HCT116 (cell line): ENCODE data around the gene BFSP2. TPM values are rescaled to one million over a fixed set of nuclear protein-coding genes. Genes with fewer than 3 reads are reported as not detected.
"Not testable (repeated sequence)": the region's sequence is repeated elsewhere in the genome, so short reads cannot be mapped to it uniquely, and the experiment has no call there.

Experiments used
- ATAC-seq: fragments of 200-7000 bp; cut with Tn5 transposase; 2 replicates; pipeline ENCODE4 v1.9.1; 2020; ENCODE audit warnings: mild to moderate bottlenecking, moderate library complexity
- BruUV-seq: library from RNA; stranded (reverse); fragments of 400-500 nt; replicated peaks from 2 replicates; lab custom pipeline; 2021; lab: Mats Ljungman, UMichigan
- CTCF ChIA-PET: fragments of 300-600 bp; sonication (Branson Sonifier 250); formaldehyde crosslinking; loops from one replicate; lab custom pipeline; 2021; ENCODE audit warnings: antibody characterized with exemption; lab: Charles Lee
- POLR2A ChIA-PET: fragments of 300-600, 350-600 bp; sonication (Branson Sonifier 250); formaldehyde crosslinking; loops from one replicate; lab custom pipeline; 2021; ENCODE audit warnings: antibody characterized with exemption; lab: Charles Lee
- RAD21 ChIA-PET, 2 experiments: fragments of 300-600 bp; sonication (Branson Sonifier 250); formaldehyde crosslinking; loops; one replicate each; lab custom pipeline; 2023; ENCODE audit warnings: low total read pairs in 2 of 2; ENCODE audit not compliant: uncharacterized antibody in 2 of 2, unreplicated experiment in 2 of 2, low non-redundant PET in 1 of 2; lab: Charles Lee
- DNase-seq: peaks from one replicate; pipeline ENCODE4 v3.0.0-alpha.2; 2010; ENCODE audit warnings: low read depth, low spot score
- H2AFZ ChIP-seq: fragments of 200-600 bp; shearing (Covaris generic), sonication (generic); 2 replicates; pipeline ENCODE4 v1.6.1; 2017; ENCODE audit warnings: low read depth, mixed run types, mixed read lengths, antibody characterized with exemption, low read length; ENCODE audit not compliant: poor library complexity, severe bottlenecking
- H3K27ac ChIP-seq: 2 replicates; pipeline ENCODE4 v1.5.1; 2012; ENCODE audit warnings: low read depth, low read length
- H3K27me3 ChIP-seq: fragments of 200-600 bp; sonication (generic); 2 replicates; pipeline ENCODE4 v1.6.1; 2016; ENCODE audit warnings: mixed run types, low read length, mixed read lengths; ENCODE audit not compliant: insufficient read depth
- H3K36me3 ChIP-seq, 2 experiments: fragments of 200-500 bp in 1 of 2; fragments of 200-600 bp in 1 of 2; sonication (Bioruptor generic) in 1 of 2; sonication (generic) in 1 of 2; 2 replicates each; pipeline versions ENCODE4 v1.5.1 to v1.6.1; 2014 to 2016; ENCODE audit warnings: low read length in 2 of 2, inconsistent platforms in 1 of 2, mixed read lengths in 1 of 2, mixed run types in 1 of 2; ENCODE audit not compliant: insufficient read depth in 2 of 2, control insufficient read depth in 1 of 2
- H3K4me1 ChIP-seq, 2 experiments: fragments of 200-600 bp in 1 of 2; sonication (generic) in 1 of 2; 2 replicates each; pipeline versions ENCODE4 v1.5.1 to v1.6.1; 2012 to 2017; ENCODE audit warnings: low read length in 2 of 2, inconsistent platforms in 1 of 2, mild to moderate bottlenecking in 1 of 2, mixed read lengths in 1 of 2, mixed run types in 1 of 2, moderate library complexity in 1 of 2; ENCODE audit not compliant: insufficient read depth in 2 of 2, control insufficient read depth in 1 of 2
- H3K4me2 ChIP-seq: fragments of 200-600 bp; sonication (generic); 2 replicates; pipeline ENCODE4 v1.6.1; 2017; ENCODE audit warnings: mixed run types, low read length, mixed read lengths
- H3K4me3 ChIP-seq, 2 experiments: fragments of 200-600 bp in 1 of 2; sonication (generic) in 1 of 2; replicated peaks in 1 of 2; 2 replicates each; pipeline ENCODE4 v1.5.1; 2011 to 2016; ENCODE audit warnings: low read length in 2 of 2, control low read depth in 1 of 2, low read depth in 1 of 2, mild to moderate bottlenecking in 1 of 2, mixed read lengths in 1 of 2, mixed run types in 1 of 2
- H3K79me2 ChIP-seq: fragments of 200-600 bp; sonication (generic); 2 replicates; pipeline ENCODE4 v1.6.1; 2017; ENCODE audit warnings: mild to moderate bottlenecking, mixed run types, low read length, moderate library complexity, mixed read lengths; ENCODE audit not compliant: insufficient read depth
- H3K9ac ChIP-seq: fragments of 200-600 bp; sonication (generic); 2 replicates; pipeline ENCODE4 v1.6.1; 2016; ENCODE audit warnings: low read length, mixed read lengths
- H3K9me2 ChIP-seq: fragments of 200-600 bp; sonication (generic), shearing (Covaris generic); 2 replicates; pipeline ENCODE4 v1.6.1; 2017; ENCODE audit warnings: mixed run types, mild to moderate bottlenecking, moderate library complexity; ENCODE audit not compliant: insufficient read depth
- H3K9me3 ChIP-seq, 2 experiments: fragments of 200-500 bp in 1 of 2; fragments of 200-600 bp in 1 of 2; sonication (Bioruptor generic) in 1 of 2; sonication (generic) in 1 of 2; 2 replicates each; pipeline ENCODE4 v1.6.1; 2014 to 2017; ENCODE audit warnings: low read length in 2 of 2, mixed read lengths in 2 of 2, inconsistent platforms in 1 of 2, low read depth in 1 of 2, mild to moderate bottlenecking in 1 of 2, mixed run types in 1 of 2, moderate library complexity in 1 of 2; ENCODE audit not compliant: control insufficient read depth in 1 of 2, insufficient read depth in 1 of 2
- H4K20me1 ChIP-seq: fragments of 200-600 bp; sonication (generic), shearing (Covaris generic); 2 replicates; pipeline ENCODE4 v1.6.1; 2017; ENCODE audit warnings: mixed run types, mild to moderate bottlenecking, moderate library complexity; ENCODE audit not compliant: insufficient read depth
- CBX3 ChIP-seq: IDR thresholded peaks from 2 replicates; pipeline ENCODE4 v1.6.1; 2012; ENCODE audit warnings: low read depth
- CEBPB ChIP-seq: IDR thresholded peaks from 2 replicates; pipeline ENCODE4 v1.6.1; 2012; ENCODE audit warnings: low read depth
- CTCF ChIP-seq, 3 experiments: fragments of 200-600 bp in 1 of 3; sonication (generic) in 1 of 3; IDR thresholded peaks in 2 of 3; conservative IDR thresholded peaks in 1 of 3; 2 replicates each; pipeline ENCODE4 v1.5.1; 2012 to 2017; ENCODE audit warnings: low read depth in 2 of 3, low read length in 2 of 3, antibody characterized with exemption in 1 of 3, borderline replicate concordance in 1 of 3, control low read depth in 1 of 3, mild to moderate bottlenecking in 1 of 3, mixed read lengths in 1 of 3, mixed run types in 1 of 3, moderate library complexity in 1 of 3; ENCODE audit not compliant: insufficient read depth in 1 of 3
- EGR1 ChIP-seq: IDR thresholded peaks from 2 replicates; pipeline ENCODE4 v1.6.1; 2012; ENCODE audit warnings: low read depth
- ELF1 ChIP-seq: IDR thresholded peaks from 2 replicates; pipeline ENCODE4 v1.6.1; 2012; ENCODE audit warnings: low read depth, borderline replicate concordance
- FOSL1 ChIP-seq: IDR thresholded peaks from 2 replicates; pipeline ENCODE4 v1.6.1; 2012; ENCODE audit warnings: low read depth
- POLR2AphosphoS5 ChIP-seq: IDR thresholded peaks from 2 replicates; pipeline ENCODE4 v1.6.1; 2011; ENCODE audit warnings: mild to moderate bottlenecking, low read depth, low read length, moderate library complexity
- REST ChIP-seq: IDR thresholded peaks from 2 replicates; pipeline ENCODE4 v1.6.1; 2012; ENCODE audit warnings: low read depth
- SIN3A ChIP-seq: IDR thresholded peaks from 2 replicates; pipeline ENCODE4 v1.6.1; 2012; ENCODE audit warnings: low read depth
- SP1 ChIP-seq: IDR thresholded peaks from 2 replicates; pipeline ENCODE4 v1.6.1; 2012; ENCODE audit warnings: low read depth
- SRF ChIP-seq: IDR thresholded peaks from 2 replicates; pipeline ENCODE4 v1.6.1; 2012; ENCODE audit warnings: low read depth
- ZNF274 ChIP-seq: fragments of 200-500 bp; sonication (Bioruptor generic); IDR thresholded peaks from 2 replicates; pipeline ENCODE4 v1.6.1; 2014; ENCODE audit warnings: mild to moderate bottlenecking, low read depth, low read length, inconsistent platforms
- intact Hi-C: fragments of 100-400 bp; cut with micrococcal nuclease; formaldehyde crosslinking; loops from 2 replicates; pipeline ENCODE4 v1.10.0; 2022
- total RNA-seq: library from RNA; stranded (reverse); gene quantifications from one replicate; pipeline ENCODE4 v1.2.1, GENCODE V29; 2021; ENCODE audit not compliant: unreplicated experiment

The BFSP2 gene
- total RNA-seq, 1 experiment from 2014 or later = not detected

GRCh38 chr3:133521946-133522345, 122.1 kb downstream of the BFSP2 start:
- RAD21 ChIA-PET = no interaction called here
- no peaks in the 10 kb centered on the region for H3K36me3 ChIP-seq
- TF ChIP-seq POLR2AphosphoS5 (no peak), ZNF274 (no peak), EGR1 (no peak), SRF (no peak), ELF1 (no peak), SP1 (no peak), CTCF (IDR thresholded peaks at IDR 0.05 in 2 of 3, conservative IDR thresholded peaks at IDR 0.05 in 1 of 3; ENCODE audit: borderline replicate concordance in 1 of 3, insufficient read depth in 1 of 3, low read depth in 2 of 3, low read length in 2 of 3) (no peak), SIN3A (no peak), CEBPB (no peak), FOSL1 (no peak), REST (no peak), CBX3 (no peak)
- H3K79me2 ChIP-seq = no peaks in the 10 kb centered on the region
- no peak overlapping the region for H3K9ac ChIP-seq
- H3K9me3 ChIP-seq = no peaks in the 10 kb centered on the region
- H4K20me1 ChIP-seq = no peaks in the 10 kb centered on the region
- DNase-seq (no peak), ATAC-seq (no peak)
- POLR2A ChIA-PET = no interaction called here
- H3K9me2 ChIP-seq = no peaks in the 10 kb centered on the region
- no peak overlapping the region for H3K4me3 ChIP-seq
- no TSS peak for BruUV-seq
- no peak overlapping the region for H2AFZ ChIP-seq
- no peaks in the 10 kb centered on the region for H3K27me3 ChIP-seq
- no peak overlapping the region for H3K27ac ChIP-seq
- CTCF ChIA-PET = no interaction called here
- intact Hi-C loops = no loop called here
- no peak overlapping the region for H3K4me2 ChIP-seq
- H3K4me1 ChIP-seq = peaks cover 0 to 10% of the 10 kb centered on the region in 2 experiments; a peak in 3 of 4 replicates

GRCh38 chr3:133523758-133524157, 123.9 kb downstream of the BFSP2 start:
- H3K27ac ChIP-seq, H3K9ac ChIP-seq, H3K4me3 ChIP-seq, H3K4me2 ChIP-seq, CTCF ChIA-PET, ATAC-seq, H3K4me1 ChIP-seq, H3K79me2 ChIP-seq, intact Hi-C loops, H3K36me3 ChIP-seq, POLR2A ChIA-PET, H3K9me3 ChIP-seq, RAD21 ChIA-PET, H3K27me3 ChIP-seq, H2AFZ ChIP-seq, DNase-seq, H4K20me1 ChIP-seq, BruUV-seq, H3K9me2 ChIP-seq: not testable (repeated sequence)
